GF-D8 (cell line): ENCODE data around the gene BCAS3.

ENCODE experiments used
- DNase-seq: peaks from one replicate; lab custom pipeline; 2025; lab: John Stamatoyannopoulos, UW

The BCAS3 gene

GRCh38 chr17:61160204-61160603 lies 482.6 kb downstream of the BCAS3 start:
- DNase-seq, result no peak

DNA sequence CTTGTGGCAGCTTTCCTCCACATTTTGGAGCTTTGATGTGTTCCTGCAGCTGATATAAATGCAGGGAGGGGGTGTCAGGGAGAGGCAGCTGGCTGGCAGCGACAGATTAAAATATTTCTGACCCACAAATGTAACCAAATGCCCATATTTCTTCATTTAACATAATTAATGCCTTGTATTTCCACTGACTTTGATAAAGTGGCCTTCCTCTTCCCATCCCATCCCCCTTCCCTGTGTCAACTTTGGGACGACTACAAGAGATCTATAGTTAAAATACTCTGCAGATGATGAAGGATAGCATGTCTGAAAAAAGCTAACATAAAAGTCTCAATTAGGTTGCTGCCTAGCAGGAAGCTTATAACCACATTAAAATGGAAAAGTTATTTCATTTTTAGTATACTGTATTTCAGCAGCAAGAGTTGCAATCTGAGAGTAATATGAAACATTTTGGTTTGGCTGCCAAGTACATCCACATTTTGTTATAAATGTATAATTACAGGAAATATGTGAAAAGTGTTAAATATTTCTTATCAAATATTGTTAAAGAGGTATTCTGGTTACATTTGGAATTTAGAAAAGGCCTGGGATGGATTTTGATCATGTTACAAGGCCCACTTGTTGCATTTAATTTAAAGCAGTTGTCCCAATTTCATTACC lies 483.3 kb downstream of the BCAS3 start:
- no peak for DNase-seq

- DNase-seq, result no peak
Observed at GRCh38 chr17:61161615-61162134, 484.0 kb downstream of the BCAS3 start.

GRCh38 chr17:61164517-61164916 lies 486.9 kb downstream of the BCAS3 start:
- no peak for DNase-seq

DNA sequence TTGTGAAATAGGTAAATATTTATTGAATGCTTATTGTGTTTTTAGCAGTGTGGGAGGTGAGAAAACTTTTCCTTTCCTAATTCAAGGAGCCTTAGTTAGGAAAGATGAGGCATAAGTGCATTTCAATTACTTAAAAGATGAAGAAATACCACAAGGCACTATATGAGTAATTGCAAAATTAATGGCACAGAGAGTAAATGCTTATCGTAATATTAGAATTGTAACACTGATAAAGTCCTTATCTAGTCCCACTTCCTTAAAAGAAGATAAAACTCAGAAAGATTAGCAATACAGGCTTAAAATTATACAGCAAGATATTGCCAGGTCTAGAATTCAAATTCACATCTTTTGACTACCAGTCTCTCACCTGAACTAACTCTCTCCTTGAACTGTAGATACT lies 489.4 kb downstream of the BCAS3 start:
- DNase-seq, result no peak

GRCh38 chr17:61168506-61168905 lies 490.9 kb downstream of the BCAS3 start:
- DNase-seq, result no peak

GRCh38 chr17:61174310-61174709 lies 496.7 kb downstream of the BCAS3 start:
- no peak for DNase-seq

DNA sequence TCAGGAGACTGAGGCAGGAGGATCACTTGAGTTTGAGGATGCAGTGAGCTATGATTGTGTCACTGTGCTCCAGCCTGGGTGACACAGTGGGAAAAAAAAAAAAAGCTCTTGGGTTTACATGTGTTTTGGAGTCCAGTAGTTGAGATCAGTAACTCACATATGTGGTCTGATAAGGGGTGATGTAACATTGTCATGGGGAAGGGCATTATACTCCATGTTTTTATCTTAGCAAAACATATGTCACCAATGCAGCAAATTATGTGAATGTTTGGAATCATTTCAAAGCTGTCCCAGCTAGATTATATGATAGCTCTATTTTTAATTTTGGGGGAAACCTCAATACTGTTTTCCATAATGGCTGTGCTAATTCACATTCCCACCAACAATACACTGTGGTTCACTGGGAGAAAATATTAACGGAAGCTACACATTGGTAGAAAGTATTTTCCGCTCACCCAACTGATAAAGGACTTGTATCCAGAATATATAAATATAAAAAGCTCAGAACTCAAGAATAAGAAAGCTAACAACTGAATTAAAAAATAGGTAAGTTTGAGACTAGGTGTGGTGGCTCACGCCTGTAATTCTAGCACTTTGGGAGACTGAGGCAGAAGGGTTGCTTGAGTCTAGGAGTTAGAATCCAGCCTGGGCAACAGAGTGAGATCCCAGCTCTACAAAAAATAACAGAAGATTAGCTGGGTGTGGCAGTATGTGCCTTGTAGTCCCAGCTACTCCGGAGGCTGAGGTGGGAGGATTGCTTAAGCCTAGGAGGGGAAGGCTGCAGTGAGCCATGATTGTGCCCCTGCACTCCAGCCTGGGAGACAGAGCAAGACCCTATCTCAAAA lies 497.9 kb downstream of the BCAS3 start:
- no peak for DNase-seq

DNA sequence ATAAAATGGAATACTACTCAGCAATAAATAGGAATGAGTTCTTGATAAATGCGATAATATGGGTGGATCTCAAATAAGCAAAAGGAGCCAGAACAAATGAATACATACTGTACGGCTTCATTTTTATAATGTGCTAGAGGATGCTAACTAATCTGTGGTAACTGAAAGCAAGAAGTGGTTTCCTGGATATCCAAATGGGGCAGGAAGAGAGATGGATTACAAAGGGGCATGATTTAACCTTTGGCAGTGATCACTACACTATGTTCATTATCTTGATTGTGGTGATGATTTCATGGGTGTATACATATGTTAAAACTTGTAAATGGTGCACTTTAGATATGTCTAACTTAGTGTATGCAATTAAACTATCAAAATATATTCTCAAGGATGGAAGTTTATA lies 499.7 kb downstream of the BCAS3 start:
- DNase-seq, result no peak

GRCh38 chr17:61178284-61178683 lies 500.6 kb downstream of the BCAS3 start:
- no peak for DNase-seq

GRCh38 chr17:61179380-61179806 lies 501.7 kb downstream of the BCAS3 start:
- no peak for DNase-seq

DNA sequence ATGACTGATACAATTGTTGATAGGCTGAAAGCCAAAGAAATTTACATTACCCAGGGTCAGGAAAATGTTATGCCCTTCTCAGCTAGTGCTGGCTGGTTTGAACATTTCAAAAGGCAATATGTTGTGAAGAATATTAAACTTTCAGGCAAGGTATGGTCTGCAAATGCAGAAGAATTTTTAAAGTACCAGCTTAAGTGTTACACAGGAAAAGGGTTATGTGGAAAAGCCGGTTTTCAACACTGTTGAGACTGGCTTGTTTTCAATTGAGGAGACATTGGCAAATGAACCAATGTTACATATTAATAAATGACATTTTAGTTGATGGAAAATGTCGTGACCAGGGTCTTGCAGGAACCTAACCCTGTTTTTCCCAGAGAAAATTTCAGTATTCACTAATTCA lies 506.1 kb downstream of the BCAS3 start:
- no peak for DNase-seq

DNA sequence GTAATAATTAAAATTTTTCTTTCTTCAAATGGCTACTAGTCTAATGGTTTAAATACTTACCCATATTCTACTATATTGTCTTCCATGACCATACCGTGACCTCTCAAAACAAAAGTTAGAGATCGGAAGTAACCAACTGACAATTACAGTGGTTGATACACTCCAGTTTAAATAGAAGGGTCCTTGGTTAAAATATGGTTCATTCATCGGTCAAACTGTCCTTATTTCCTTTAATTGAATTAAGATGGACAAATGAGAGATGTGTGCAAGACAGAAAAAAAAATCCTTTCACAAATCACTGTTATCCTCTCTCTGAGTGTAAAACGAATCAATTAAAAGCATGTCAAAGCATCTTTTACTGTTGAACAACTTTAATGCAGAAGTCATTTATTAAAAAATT lies 507.7 kb downstream of the BCAS3 start:
- no peak for DNase-seq

DNA sequence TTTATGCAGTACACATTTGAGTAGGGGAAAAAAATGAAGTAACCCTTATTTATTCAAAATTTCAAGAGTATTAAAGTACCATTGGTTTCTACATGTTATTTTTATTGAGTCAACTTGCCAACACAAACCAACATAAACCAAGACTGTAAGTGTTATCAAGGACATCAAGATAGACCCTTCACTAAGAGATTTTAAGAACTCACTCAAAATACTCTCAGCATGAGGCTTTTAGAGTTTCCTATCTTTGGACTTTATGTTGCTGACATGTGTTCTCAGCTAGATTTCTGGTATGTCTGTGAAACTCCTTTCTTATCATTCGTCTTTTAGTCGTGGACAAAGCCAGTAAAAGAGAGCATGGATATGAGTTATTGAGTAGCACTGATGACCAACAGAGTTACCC lies 509.4 kb downstream of the BCAS3 start:
- DNase-seq, result no peak

DNA sequence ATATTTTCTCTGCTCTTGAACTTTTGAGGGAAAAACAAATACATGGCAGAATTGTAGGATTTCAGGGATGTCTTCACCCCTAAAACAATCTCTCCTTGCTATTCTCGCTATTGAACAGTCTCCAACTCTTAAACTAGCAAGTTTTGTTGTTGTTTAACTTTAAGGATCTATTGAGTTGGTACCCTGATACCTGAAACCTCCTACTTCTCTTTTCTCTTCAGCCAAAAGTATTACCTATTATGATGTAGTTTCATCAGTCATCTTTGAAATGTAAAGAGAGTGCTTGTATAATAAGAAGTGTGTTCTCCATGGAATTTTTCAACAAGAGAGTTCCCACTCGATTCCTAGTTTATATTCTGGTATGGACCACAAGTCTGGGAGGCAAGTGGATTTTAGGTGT lies 510.4 kb downstream of the BCAS3 start:
- DNase-seq, result no peak

GRCh38 chr17:61189968-61190367 lies 512.3 kb downstream of the BCAS3 start:
- no peak for DNase-seq

DNA sequence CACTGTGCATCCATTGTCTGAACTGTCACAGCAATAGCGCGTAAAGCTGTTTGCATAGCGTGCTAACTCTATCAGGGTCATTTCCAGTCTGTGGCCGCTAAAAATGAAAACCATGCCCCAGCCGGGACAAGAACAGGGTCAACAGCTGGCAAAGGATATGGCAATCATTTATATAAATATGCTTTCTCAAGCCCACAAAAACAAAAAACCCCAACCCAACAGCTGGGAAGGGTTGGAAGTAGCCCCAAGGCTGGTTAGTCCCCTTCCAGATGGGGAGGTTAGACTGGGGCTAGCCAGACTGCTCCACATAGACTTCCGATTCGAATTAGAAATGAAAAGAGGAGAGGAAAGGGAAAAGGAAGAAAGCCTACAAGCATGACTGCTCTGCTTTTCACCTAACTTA lies 518.7 kb downstream of the BCAS3 start:
- DNase-seq, result no peak

GRCh38 chr17:61196799-61197198 lies 519.1 kb downstream of the BCAS3 start:
- DNase-seq, result no peak

GRCh38 chr17:61199431-61200338 lies 522.0 kb downstream of the BCAS3 start:
- DNase-seq, result no peak

DNA sequence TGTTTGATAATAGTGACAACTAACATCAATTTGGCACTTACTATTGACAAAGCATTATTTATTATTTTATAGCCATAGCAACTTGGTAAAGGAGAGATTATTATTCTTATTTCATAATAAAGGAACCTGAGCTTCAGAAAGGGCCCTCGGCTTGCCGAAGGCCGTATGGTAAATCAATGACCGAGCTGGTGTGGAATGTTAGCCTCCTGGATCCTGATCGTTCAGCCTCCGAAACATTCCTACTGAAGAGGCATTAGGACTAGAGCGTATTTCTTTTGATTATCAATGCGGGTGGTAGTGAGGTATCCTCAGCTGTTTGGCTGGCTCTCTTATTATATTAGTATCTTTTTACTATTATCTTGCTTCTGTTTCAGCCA lies 522.7 kb downstream of the BCAS3 start:
- DNase-seq, result no peak

- no peak for DNase-seq
Observed at GRCh38 chr17:61201211-61201610, 523.6 kb downstream of the BCAS3 start.

DNA sequence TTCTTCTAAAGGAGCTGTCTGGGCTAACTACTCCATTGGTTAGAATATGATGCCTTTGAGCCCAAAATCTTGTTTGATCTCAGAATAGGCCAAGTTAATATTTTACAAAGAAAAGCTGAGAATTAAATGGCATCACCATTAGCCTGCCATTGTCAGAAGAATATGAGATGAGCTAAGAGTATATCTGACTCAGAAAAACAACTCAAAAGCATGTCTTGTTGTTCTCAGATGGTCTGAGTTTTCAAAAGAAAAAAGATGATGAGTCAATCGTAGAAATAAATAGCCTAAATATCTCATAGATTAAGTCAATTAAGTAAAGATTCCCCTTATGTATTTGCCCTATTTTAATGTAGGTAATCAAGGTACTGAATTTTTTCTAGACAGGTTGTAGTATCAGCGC lies 524.9 kb downstream of the BCAS3 start:
- DNase-seq, result no peak
